ENCODE data around the gene VTCN1.
"Not testable (repeated sequence)": the region's sequence is repeated elsewhere in the genome, so short reads cannot be mapped to it uniquely, and the experiment has no call there.

Gene VTCN1

GRCh38 chr1:117210831-117211261 is at the start of gene VTCN1:
TSS of gene VTCN1 (minus strand) at chr1:117210927. CDS start at chr1:117210855, 72 bp downstream.
- no peak for DNase-seq

GRCh38 chr1:117258791-117259190 is 48.1 kb upstream of the VTCN1 start:
- no peak for DNase-seq

- not testable (repeated sequence) for DNase-seq
These were observed 47.3 kb upstream of the VTCN1 start for GRCh38 chr1:117258075-117258474.

GRCh38 chr1:117257291-117257690 is 46.6 kb upstream of the VTCN1 start:
- DNase-seq, result no peak

- DNase-seq, result no peak
These were observed 39.4 kb upstream of the VTCN1 start for GRCh38 chr1:117250061-117250606.

GRCh38 chr1:117244971-117245370 is 34.2 kb upstream of the VTCN1 start:
- no peak for DNase-seq

GRCh38 chr1:117244306-117244705 is 33.6 kb upstream of the VTCN1 start:
- DNase-seq, result no peak

GRCh38 chr1:117241512-117241911 is 30.8 kb upstream of the VTCN1 start:
- no peak for DNase-seq

GRCh38 chr1:117240547-117240946 is 29.8 kb upstream of the VTCN1 start:
- no peak for DNase-seq

GRCh38 chr1:117239467-117239866 is 28.7 kb upstream of the VTCN1 start:
- DNase-seq, result no peak

GRCh38 chr1:117237726-117238381 is 27.1 kb upstream of the VTCN1 start:
- no peak for DNase-seq

- no peak for DNase-seq
These were observed 25.2 kb upstream of the VTCN1 start for GRCh38 chr1:117235863-117236465.

GRCh38 chr1:117232531-117232930 is 21.8 kb upstream of the VTCN1 start:
- DNase-seq, result no peak

- no peak for DNase-seq
These were observed 21.1 kb upstream of the VTCN1 start for GRCh38 chr1:117231748-117232373.

- DNase-seq, result no peak
These were observed 20.6 kb upstream of the VTCN1 start for GRCh38 chr1:117231312-117231711.

GRCh38 chr1:117229217-117229616 is 18.5 kb upstream of the VTCN1 start:
- no peak for DNase-seq

- DNase-seq, result no peak
These were observed 15.2 kb upstream of the VTCN1 start for GRCh38 chr1:117225931-117226330.

GRCh38 chr1:117216718-117217117 is 6.0 kb upstream of the VTCN1 start:
- no peak for DNase-seq

GRCh38 chr1:117215733-117216462 is 5.2 kb upstream of the VTCN1 start:
- DNase-seq, result no peak

- no peak for DNase-seq
These were observed 4.3 kb upstream of the VTCN1 start for GRCh38 chr1:117215019-117215418.

GRCh38 chr1:117213046-117213445 is 2.3 kb upstream of the VTCN1 start:
- no peak for DNase-seq

- no peak for DNase-seq
These were observed 341 bp downstream of the VTCN1 start for GRCh38 chr1:117210386-117210785.

GRCh38 chr1:117209094-117209493 is 1.6 kb downstream of the VTCN1 start:
- no peak for DNase-seq
